Measurements from ENCODE around the gene GREB1. TPM values are rescaled to one million over a fixed set of nuclear protein-coding genes. Genes with fewer than 3 reads are reported as not detected.

Gene GREB1
- total RNA-seq, 1 donor: under 0.01 TPM

DNA sequence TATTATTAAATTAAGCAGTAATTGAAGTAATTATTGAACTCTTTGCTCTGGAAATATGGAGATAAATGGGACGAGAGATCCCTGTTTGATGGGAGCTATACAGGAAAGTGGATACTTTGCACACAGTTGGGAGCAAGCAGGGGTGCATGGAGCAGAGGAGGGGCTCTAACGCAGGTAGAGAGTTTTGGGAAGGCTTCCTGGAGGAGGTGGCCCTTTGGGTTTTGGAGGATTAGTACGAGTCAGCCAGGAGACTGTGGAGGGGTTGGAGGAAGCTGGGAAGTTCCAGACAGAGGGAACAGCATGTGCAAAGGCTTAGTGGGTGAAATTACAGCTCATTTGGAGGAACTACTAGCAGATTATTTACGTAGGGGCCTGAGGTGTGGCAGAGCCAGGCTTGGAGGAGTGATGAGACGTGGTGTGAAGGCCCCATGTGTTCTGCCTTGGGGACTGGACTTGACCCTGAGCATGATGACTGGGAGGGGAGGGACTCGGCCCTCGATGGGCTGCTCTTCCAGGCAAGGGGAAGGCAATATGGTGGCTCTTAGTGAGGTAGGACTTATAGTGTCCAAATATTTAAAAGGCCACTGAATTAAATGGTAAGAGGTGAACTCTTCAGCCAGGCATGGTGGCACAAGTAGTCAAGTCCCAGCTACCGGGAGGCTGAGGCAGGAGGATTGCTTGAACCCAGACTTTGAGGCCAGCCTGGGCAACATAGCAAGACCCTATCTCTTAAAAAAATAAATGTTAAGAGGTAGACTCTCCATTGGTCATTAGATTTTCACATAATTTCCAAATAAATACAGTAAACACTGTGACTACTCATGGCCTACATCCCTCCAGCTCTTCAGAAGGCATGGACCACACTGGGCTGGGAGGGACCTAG is 30.2 kb downstream of the GREB1 start:
- no peak for DNase-seq (ENCODE audit: low read depth)
- H3K4me3 ChIP-seq (ENCODE audit: low read depth, low read length): no peak overlapping the region
- TF ChIP-seq, protein P1, sequence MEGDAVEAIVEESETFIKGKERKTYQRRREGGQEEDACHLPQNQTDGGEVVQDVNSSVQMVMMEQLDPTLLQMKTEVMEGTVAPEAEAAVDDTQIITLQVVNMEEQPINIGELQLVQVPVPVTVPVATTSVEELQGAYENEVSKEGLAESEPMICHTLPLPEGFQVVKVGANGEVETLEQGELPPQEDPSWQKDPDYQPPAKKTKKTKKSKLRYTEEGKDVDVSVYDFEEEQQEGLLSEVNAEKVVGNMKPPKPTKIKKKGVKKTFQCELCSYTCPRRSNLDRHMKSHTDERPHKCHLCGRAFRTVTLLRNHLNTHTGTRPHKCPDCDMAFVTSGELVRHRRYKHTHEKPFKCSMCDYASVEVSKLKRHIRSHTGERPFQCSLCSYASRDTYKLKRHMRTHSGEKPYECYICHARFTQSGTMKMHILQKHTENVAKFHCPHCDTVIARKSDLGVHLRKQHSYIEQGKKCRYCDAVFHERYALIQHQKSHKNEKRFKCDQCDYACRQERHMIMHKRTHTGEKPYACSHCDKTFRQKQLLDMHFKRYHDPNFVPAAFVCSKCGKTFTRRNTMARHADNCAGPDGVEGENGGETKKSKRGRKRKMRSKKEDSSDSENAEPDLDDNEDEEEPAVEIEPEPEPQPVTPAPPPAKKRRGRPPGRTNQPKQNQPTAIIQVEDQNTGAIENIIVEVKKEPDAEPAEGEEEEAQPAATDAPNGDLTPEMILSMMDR (IDR thresholded peaks at IDR 0.05; ENCODE audit: insufficient read depth, low read depth, low read length): no peak

GRCh38 chr2:11564816-11565567 is 31.1 kb downstream of the GREB1 start:
- TF ChIP-seq, protein P1 (IDR thresholded peaks at IDR 0.05; ENCODE audit: insufficient read depth, low read depth, low read length): no peak
- DNase-seq (ENCODE audit: low read depth): no peak
- no peak overlapping the region for H3K4me3 ChIP-seq (ENCODE audit: low read depth, low read length)

GRCh38 chr2:11566383-11566782 is 32.5 kb downstream of the GREB1 start:
- no peak overlapping the region for H3K4me3 ChIP-seq (ENCODE audit: low read depth, low read length)
- TF ChIP-seq, protein P1 (IDR thresholded peaks at IDR 0.05; ENCODE audit: insufficient read depth, low read depth, low read length): no peak
- DNase-seq (ENCODE audit: low read depth): no peak

DNA sequence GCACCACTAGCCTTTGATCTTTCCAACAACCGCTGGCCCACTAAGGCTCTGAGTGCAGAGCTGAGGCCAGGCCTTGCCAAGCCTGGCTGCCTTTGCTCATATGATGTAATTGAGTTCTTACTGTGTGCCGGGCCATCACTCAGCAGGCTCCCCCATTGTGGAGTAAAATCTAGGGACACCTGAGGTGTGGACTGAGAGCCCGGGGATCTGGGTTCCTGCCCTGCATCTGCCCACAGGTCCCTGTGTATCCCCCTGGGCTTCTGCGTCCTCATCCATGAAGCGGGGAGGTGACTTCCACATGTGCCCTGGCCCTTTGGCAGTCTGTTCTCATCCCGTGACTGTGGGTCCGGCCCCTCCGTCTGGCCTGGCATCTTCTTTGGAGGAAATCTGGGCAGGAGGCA is 33.8 kb downstream of the GREB1 start:
- DNase-seq (ENCODE audit: low read depth): no peak
- TF ChIP-seq, protein P1 (IDR thresholded peaks at IDR 0.05; ENCODE audit: insufficient read depth, low read depth, low read length): no peak
- H3K4me3 ChIP-seq (ENCODE audit: low read depth, low read length): no peak overlapping the region

DNA sequence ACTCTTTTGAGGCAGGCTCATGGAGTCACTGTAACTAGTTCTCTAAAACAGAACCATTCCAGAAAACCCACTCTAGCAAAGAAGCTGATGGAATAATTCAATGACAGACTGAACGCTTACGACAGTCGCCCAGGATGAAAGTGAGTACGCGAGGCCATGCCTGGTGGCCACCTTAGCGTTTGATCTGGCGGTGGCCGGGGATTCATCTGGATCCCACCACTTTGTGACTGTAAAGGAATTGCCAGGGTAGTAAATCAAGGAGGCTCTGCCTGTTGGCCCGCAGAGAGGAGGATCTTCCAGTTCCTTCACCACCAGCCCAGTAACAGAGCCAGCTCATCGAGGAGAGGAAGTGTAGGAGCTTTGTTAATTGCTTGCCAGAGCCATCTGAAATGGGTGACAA is 34.6 kb downstream of the GREB1 start:
- TF ChIP-seq, protein P1 (IDR thresholded peaks at IDR 0.05; ENCODE audit: insufficient read depth, low read depth, low read length): no peak
- no peak overlapping the region for H3K4me3 ChIP-seq (ENCODE audit: low read depth, low read length)
- no peak for DNase-seq (ENCODE audit: low read depth)

GRCh38 chr2:11569636-11570035 is 35.8 kb downstream of the GREB1 start:
- DNase-seq (ENCODE audit: low read depth): no peak
- TF ChIP-seq, protein P1 (IDR thresholded peaks at IDR 0.05; ENCODE audit: insufficient read depth, low read depth, low read length): no peak
- no peak overlapping the region for H3K4me3 ChIP-seq (ENCODE audit: low read depth, low read length)
